ENCODE measurements around the gene CFTR. TPM values are rescaled to one million over a fixed set of nuclear protein-coding genes. Genes with fewer than 3 reads are reported as not detected.

CFTR gene
- total RNA-seq, 2 donors from 2014 or later = 2.0 to 3.5 TPM

DNA sequence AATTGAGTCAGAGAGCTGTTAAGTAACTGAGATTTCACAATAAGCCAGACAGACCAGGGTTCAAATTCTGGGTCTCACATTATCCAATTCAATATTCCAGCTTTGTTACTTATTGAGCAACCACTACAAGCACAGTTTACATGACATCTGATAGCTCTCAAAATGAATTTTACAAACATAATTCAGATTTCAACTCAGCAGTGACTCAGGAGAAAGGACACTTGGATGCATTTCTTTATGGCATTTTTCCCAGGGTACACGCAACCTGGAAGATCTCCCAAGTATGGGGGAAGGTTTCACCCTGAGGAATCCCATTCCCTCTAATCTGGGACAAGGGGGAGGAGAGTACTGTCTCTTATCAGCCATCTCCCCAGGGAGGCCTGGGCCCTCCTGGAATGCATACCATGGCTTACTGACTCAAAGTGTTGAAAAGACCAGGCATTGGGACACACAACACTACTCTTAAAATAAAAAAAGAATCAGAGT, 102.4 kb downstream of the CFTR start:
- H3K4me1 ChIP-seq (ENCODE audit: control insufficient read depth, insufficient read depth, low read length) = no peaks in the 10 kb centered on the region
- Mint-ChIP-seq H3K9me3 (peaks cover 11% of the 10 kb centered on the region), H3K27me3 (ENCODE audit: insufficient read depth) (no peaks in the 10 kb centered on the region), H3K4me3 (no peak overlapping the region), H3K36me3 (ENCODE audit: low read depth) (peaks cover 8% of the 10 kb centered on the region), H3K4me1 (peaks cover 13% of the 10 kb centered on the region), H3K27ac (peak overlapping the region; percentile 48)
- no peak overlapping the region for H3K27ac ChIP-seq (ENCODE audit: low read depth, low read length)
- no peaks in the 10 kb centered on the region for H3K36me3 ChIP-seq (ENCODE audit: control insufficient read depth, insufficient read depth, low read length)
- no peak overlapping the region for H3K9ac ChIP-seq (ENCODE audit: extremely low read depth, low read length, poor library complexity, severe bottlenecking)
- no peaks in the 10 kb centered on the region for H3K27me3 ChIP-seq (ENCODE audit: control insufficient read depth, insufficient read depth, low read length, poor library complexity, severe bottlenecking)
- peaks cover 7% of the 10 kb centered on the region for H3K9me3 ChIP-seq (ENCODE audit: control insufficient read depth, low read length)
- DNase-seq = peak; percentile 77
- peak overlapping the region; percentile 53 for H3K4me3 ChIP-seq (ENCODE audit: low read length)
- WGBS, 2 experiments (ENCODE audit: insufficient coverage in 1 of 2, insufficient read length in 1 of 2) = 60 to 92% methylated on average over 1 of the region's 1 CpG
- TF ChIP-seq, protein P1, sequence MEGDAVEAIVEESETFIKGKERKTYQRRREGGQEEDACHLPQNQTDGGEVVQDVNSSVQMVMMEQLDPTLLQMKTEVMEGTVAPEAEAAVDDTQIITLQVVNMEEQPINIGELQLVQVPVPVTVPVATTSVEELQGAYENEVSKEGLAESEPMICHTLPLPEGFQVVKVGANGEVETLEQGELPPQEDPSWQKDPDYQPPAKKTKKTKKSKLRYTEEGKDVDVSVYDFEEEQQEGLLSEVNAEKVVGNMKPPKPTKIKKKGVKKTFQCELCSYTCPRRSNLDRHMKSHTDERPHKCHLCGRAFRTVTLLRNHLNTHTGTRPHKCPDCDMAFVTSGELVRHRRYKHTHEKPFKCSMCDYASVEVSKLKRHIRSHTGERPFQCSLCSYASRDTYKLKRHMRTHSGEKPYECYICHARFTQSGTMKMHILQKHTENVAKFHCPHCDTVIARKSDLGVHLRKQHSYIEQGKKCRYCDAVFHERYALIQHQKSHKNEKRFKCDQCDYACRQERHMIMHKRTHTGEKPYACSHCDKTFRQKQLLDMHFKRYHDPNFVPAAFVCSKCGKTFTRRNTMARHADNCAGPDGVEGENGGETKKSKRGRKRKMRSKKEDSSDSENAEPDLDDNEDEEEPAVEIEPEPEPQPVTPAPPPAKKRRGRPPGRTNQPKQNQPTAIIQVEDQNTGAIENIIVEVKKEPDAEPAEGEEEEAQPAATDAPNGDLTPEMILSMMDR (conservative IDR thresholded peaks at IDR 0.05) = no peak

DNA sequence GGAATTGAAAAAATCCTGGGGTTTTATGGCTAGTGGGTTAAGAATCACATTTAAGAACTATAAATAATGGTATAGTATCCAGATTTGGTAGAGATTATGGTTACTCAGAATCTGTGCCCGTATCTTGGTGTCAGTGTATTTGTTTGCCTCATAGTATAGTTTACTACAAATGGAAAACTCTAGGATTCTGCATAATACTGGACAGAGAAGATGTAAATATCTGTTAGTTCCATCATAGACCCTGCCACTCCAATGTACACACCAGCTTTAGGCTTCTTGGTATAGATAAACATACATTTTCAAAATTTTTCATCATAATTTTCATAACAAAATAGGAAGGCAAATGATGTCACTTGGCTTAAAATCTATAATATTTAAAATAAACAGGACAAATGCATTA, 108.1 kb downstream of the CFTR start:
- DNase-seq = no peak
- no peaks in the 10 kb centered on the region for H3K36me3 ChIP-seq (ENCODE audit: control insufficient read depth, insufficient read depth, low read length)
- 100% methylated on average over 1 of the region's 1 CpG; no CpG with 5 or more reads in 1 of the 2 experiments for WGBS, 2 experiments (ENCODE audit: insufficient coverage in 1 of 2, insufficient read length in 1 of 2)
- Mint-ChIP-seq H3K36me3 (ENCODE audit: low read depth) (peaks cover 8% of the 10 kb centered on the region), H3K4me3 (no peak overlapping the region), H3K27me3 (ENCODE audit: insufficient read depth) (peaks cover 1% of the 10 kb centered on the region), H3K9me3 (peaks cover 11% of the 10 kb centered on the region), H3K4me1 (peaks cover 14% of the 10 kb centered on the region), H3K27ac (no peak overlapping the region)
- H3K9me3 ChIP-seq (ENCODE audit: control insufficient read depth, low read length) = peaks cover 7% of the 10 kb centered on the region
- H3K9ac ChIP-seq (ENCODE audit: extremely low read depth, low read length, poor library complexity, severe bottlenecking) = no peak overlapping the region
- no peaks in the 10 kb centered on the region for H3K27me3 ChIP-seq (ENCODE audit: control insufficient read depth, insufficient read depth, low read length, poor library complexity, severe bottlenecking)
- no peak overlapping the region for H3K27ac ChIP-seq (ENCODE audit: low read depth, low read length)
- H3K4me1 ChIP-seq (ENCODE audit: control insufficient read depth, insufficient read depth, low read length) = peaks cover 10% of the 10 kb centered on the region
- TF ChIP-seq, protein P1 (conservative IDR thresholded peaks at IDR 0.05) = no peak
- H3K4me3 ChIP-seq (ENCODE audit: low read length) = peak overlapping the region; percentile 2

DNA sequence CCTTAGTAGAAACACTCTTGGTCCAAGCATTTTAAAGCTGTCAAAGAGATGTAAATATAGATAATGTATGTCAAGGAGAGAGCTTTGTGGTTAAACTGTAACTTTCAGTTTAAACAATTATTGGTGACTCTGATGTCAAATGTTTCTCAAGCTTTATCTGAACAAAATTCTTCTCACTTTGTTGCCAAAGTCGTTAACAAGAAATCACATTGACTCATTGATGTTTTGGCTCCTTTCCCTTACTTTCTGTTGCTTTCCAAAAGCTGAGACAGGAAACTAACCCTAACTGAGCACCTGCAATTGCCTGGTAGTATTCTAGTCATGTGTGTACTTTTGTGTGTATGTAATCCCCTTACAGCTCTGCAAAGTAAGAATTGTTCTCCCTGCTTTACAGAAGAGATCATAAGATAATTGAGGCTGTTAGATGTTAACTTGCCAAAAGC, 108.5 kb downstream of the CFTR start:
- Histone ChIP-seq H3K27me3 (ENCODE audit: control insufficient read depth, insufficient read depth, low read length, poor library complexity, severe bottlenecking) (no peaks in the 10 kb centered on the region), H3K4me1 (ENCODE audit: control insufficient read depth, insufficient read depth, low read length) (peaks cover 10% of the 10 kb centered on the region), H3K27ac (ENCODE audit: low read depth, low read length) (no peak overlapping the region), H3K9me3 (ENCODE audit: control insufficient read depth, low read length) (peaks cover 6% of the 10 kb centered on the region), H3K4me3 (ENCODE audit: low read length) (peak overlapping the region; percentile 2), H3K9ac (ENCODE audit: extremely low read depth, low read length, poor library complexity, severe bottlenecking) (no peak overlapping the region), H3K36me3 (ENCODE audit: control insufficient read depth, insufficient read depth, low read length) (no peaks in the 10 kb centered on the region)
- TF ChIP-seq, protein P1 (conservative IDR thresholded peaks at IDR 0.05) = no peak
- DNase-seq = no peak
- peaks cover 7% of the 10 kb centered on the region for H3K36me3 Mint-ChIP-seq (ENCODE audit: low read depth)
- no peak overlapping the region for H3K27ac Mint-ChIP-seq
- no peak overlapping the region for H3K4me3 Mint-ChIP-seq
- 89 to 100% methylated on average over 1 of the region's 1 CpG for WGBS, 2 experiments (ENCODE audit: insufficient coverage in 1 of 2, insufficient read length in 1 of 2)
- peaks cover 10% of the 10 kb centered on the region for H3K9me3 Mint-ChIP-seq
- peaks cover 1% of the 10 kb centered on the region for H3K27me3 Mint-ChIP-seq (ENCODE audit: insufficient read depth)
- H3K4me1 Mint-ChIP-seq = peaks cover 14% of the 10 kb centered on the region
